Mucosa of descending colon (tissue), 3 donors: ENCODE results near the gene COX20. TPM values are rescaled to one million over a fixed set of nuclear protein-coding genes. Genes with fewer than 3 reads are reported as not detected.

Source experiments
- ATAC-seq: fragments of 200-7000 bp; cut with Tn5 transposase; one replicate; pipeline ENCODE4 v1.9.1; 2020; ENCODE audit warnings: mild to moderate bottlenecking, moderate library complexity
- DNase-seq, 3 donors: peaks; one replicate each; pipeline ENCODE4 v3.0.0-alpha.2; 2020
- H3K36me3 ChIP-seq: fragments of 200-600 bp; one replicate; pipeline ENCODE4 v1.8.0; 2021; ENCODE audit warnings: low read depth, mild to moderate bottlenecking
- H3K4me1 ChIP-seq: fragments of 200-600 bp; one replicate; pipeline ENCODE4 v1.8.0; 2021; ENCODE audit warnings: low read depth, mild to moderate bottlenecking
- H3K4me3 ChIP-seq: fragments of 200-600 bp; one replicate; pipeline ENCODE4 v1.8.0; 2021; ENCODE audit warnings: mild to moderate bottlenecking
- H3K9me3 ChIP-seq: fragments of 200-600 bp; one replicate; pipeline ENCODE4 v1.8.0; 2021; ENCODE audit warnings: mild to moderate bottlenecking
- intact Hi-C, 2 donors: fragments of 100-400 bp; cut with DNase I in 1 of 2; cut with micrococcal nuclease in 1 of 2; formaldehyde crosslinking; loops; one replicate each; pipeline versions ENCODE4 v1.11.0 to v1.11.1; 2022; cut with DNase I, micrococcal nuclease
- total RNA-seq, 3 donors: library from RNA; stranded (reverse); fragmentation: NEBNext Ultra II Directional in 2 of 3; extraction: Animal tissue kit (Norgen Biotek cat#: 25700) in 2 of 3; gene quantifications; one replicate each; pipeline versions ENCODE4 v1.2.1 to v1.2.4, GENCODE V29; 2021 to 2023
- TF ChIP-seq, protein P1 (sequence below): fragments of 200-600 bp; IDR thresholded peaks from one replicate; pipeline ENCODE4 v1.8.0; 2022; ENCODE audit warnings: antibody characterized with exemption, mild to moderate bottlenecking
- donor health status: DM: no; HTN: no; CAD: no; lungs with moderate emphysema.
- donor health status: DM: no; HTN: no; CAD: no.
- donor health status: DM: no; HTN: yes; CAD: no.

Gene COX20
- total RNA-seq, 3 donors from 2014 or later: 18.9 to 37.7 (median 32.3) TPM

DNA sequence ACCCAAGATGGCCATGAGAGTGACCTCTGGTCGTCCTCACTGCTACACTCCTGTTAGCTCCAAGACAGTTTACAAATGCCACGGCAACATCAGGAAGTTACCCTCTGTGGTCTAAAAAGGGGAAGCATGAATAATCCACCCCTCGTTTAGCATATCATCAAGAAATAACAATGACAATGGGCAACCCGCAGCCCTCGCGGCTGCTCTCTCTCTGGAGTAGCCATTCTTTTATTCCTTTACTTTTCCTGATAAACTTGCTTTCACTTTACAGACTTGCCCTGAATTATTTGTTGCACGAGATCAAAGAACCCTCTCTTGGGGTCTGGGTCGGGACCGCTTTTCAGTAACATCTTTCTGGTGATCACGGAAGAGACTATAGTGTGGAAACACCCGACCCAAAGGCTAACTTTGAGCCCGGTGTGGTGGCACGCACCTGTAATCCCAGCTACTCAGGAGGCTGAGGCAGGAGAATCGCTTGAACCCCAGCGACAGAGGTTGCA is 19.8 kb upstream of the COX20 start:
- ATAC-seq: no peak

DNA sequence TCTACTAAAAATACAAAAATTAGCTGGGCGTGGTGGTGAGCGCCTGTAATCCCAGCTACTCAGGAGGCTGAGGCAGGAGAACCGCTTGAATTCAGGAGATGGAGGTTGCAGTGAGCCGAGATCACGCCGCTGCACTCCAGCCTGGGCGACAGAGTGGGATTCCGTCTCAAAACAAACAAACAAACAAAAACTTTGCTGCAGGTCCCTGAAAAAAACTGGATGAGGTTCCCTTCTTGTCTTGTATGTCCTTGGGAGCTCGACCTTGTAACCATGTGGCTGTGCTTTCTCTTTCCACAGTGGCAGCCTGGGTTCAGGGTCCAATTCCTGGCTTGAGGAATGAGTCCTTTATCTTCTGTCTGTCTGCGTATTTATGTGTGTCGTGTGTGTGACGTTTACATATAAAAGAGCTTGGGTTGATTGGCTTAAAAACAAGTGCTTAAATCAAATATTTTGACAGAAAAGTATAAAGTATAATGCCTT is 18.0 kb upstream of the COX20 start:
- Histone ChIP-seq H3K9me3 (no peaks in the 10 kb centered on the region), H3K36me3 (no peaks in the 10 kb centered on the region), H3K4me3 (no peak overlapping the region), H3K4me1 (no peaks in the 10 kb centered on the region)
- TF ChIP-seq, protein P1, sequence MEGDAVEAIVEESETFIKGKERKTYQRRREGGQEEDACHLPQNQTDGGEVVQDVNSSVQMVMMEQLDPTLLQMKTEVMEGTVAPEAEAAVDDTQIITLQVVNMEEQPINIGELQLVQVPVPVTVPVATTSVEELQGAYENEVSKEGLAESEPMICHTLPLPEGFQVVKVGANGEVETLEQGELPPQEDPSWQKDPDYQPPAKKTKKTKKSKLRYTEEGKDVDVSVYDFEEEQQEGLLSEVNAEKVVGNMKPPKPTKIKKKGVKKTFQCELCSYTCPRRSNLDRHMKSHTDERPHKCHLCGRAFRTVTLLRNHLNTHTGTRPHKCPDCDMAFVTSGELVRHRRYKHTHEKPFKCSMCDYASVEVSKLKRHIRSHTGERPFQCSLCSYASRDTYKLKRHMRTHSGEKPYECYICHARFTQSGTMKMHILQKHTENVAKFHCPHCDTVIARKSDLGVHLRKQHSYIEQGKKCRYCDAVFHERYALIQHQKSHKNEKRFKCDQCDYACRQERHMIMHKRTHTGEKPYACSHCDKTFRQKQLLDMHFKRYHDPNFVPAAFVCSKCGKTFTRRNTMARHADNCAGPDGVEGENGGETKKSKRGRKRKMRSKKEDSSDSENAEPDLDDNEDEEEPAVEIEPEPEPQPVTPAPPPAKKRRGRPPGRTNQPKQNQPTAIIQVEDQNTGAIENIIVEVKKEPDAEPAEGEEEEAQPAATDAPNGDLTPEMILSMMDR: no peak
- ATAC-seq (peak; percentile 41), DNase-seq (no peak)
- intact Hi-C loops: no loop called here

More for the DNA sequence above, 19.8 kb upstream of the COX20 start:
- TF ChIP-seq, protein P1: no peak
- no peak for DNase-seq
- H3K9me3 ChIP-seq: no peaks in the 10 kb centered on the region
- intact Hi-C loops: no loop called here
- H3K36me3 ChIP-seq: no peaks in the 10 kb centered on the region
- H3K4me3 ChIP-seq: no peak overlapping the region
- H3K4me1 ChIP-seq: no peaks in the 10 kb centered on the region

DNA sequence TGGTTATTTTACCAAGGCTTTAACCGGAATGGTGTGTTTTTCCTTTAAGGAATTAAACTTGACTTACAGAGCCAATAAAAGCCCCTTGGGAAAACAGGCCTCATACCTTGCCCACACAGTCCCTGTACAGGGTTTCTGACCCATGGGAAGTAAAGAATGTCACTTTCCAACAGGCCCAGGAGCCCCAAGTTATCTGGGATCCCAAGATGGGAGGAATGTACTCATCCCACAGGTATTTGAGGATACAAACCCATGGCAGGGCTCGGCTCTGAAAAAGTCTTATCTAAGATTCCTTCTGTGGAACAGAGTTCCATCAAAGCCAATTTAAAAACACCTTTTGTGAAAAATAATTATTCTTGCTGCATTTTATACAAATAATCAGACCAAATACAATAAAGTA is 15.3 kb upstream of the COX20 start:
- intact Hi-C loops: no loop called here
- DNase-seq (no peak), ATAC-seq (no peak)
- H3K4me1 ChIP-seq: no peaks in the 10 kb centered on the region
- TF ChIP-seq, protein P1: no peak
- no peaks in the 10 kb centered on the region for H3K9me3 ChIP-seq
- no peaks in the 10 kb centered on the region for H3K36me3 ChIP-seq
- H3K4me3 ChIP-seq: no peak overlapping the region

DNA sequence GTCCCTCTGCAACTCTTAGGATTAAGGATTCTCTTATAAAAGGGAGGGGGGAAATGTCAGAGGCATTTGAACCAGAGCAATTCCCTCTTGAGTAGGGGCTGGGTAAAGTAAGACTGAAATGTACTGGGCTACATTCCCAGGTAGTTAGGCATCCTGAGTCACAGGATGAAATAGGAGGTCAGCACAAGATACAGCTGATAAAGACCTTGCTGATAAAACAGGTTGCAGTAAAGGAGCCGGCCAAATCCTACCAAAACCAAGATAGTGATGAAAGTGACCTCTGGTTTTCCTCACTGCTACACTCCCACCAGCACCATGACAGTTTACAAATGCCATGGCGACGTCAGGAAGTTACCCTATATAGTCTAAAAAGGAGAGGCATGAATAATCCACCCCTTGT is 14.3 kb upstream of the COX20 start:
- Histone ChIP-seq H3K4me3 (no peak overlapping the region), H3K36me3 (no peaks in the 10 kb centered on the region), H3K9me3 (no peaks in the 10 kb centered on the region), H3K4me1 (no peaks in the 10 kb centered on the region)
- ATAC-seq (no peak), DNase-seq (no peak)
- intact Hi-C loops: no loop called here
- TF ChIP-seq, protein P1: no peak

DNA sequence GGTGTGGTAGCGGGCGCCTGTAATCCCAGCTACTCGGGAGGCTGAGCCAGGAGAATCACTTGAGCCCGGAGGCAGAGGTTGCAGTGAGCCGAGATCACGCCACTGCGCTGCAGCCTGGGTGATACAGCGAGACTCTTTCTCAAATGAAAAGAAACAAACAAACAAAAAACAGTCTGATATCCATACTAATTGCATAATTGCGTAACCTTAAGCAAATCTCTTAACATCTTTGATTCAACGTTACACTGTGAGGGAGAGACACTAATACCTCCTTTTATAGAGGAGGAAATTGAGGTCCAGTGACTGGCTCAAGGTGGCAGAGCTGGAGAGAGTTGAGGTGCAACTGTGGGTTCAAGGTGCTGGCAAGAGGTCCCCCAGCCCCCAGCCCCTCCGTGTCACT is 12.6 kb upstream of the COX20 start:
- Histone ChIP-seq H3K4me1 (no peaks in the 10 kb centered on the region), H3K4me3 (no peak overlapping the region), H3K36me3 (no peaks in the 10 kb centered on the region), H3K9me3 (no peaks in the 10 kb centered on the region)
- TF ChIP-seq, protein P1: no peak
- ATAC-seq (no peak), DNase-seq (no peak)
- intact Hi-C loops: no loop called here

DNA sequence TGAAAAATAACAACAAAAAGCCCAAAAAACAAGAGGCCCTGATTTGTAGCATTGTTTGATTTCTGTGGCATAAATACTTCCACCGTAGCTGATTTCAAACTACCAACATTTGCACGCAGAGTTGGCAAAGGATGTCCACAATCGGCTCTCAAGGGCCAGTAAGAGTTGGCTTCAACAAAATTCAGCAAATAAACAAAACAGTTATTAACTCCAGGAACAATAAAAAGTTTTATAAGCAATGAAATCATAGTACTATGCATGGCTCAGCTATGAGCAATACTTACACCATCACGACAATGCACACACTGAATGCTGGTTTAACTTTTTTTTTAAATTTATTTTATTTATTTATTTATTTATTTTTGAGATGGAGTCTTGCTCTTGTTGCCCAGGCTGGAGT is 8.7 kb upstream of the COX20 start:
- DNase-seq: no peak
- Histone ChIP-seq H3K4me3 (no peak overlapping the region), H3K4me1 (no peaks in the 10 kb centered on the region), H3K9me3 (no peaks in the 10 kb centered on the region), H3K36me3 (no peaks in the 10 kb centered on the region)
- ATAC-seq: no peak
- TF ChIP-seq, protein P1: no peak
- intact Hi-C loops: no loop called here
